Left lung (tissue), 10 donors: ENCODE results near the gene SDK1. TPM values are rescaled to one million over a fixed set of nuclear protein-coding genes. Genes with fewer than 3 reads are reported as not detected.

Experiments used
- ATAC-seq: fragments of 200-7000 bp; cut with Tn5 transposase; one replicate; pipeline ENCODE4 v1.9.1; 2020; ENCODE audit warnings: moderate library complexity
- DNase-seq, 4 donors: peaks; one replicate each; pipeline ENCODE4 v3.0.0-alpha.2; 2013 to 2020
- H3K27ac ChIP-seq, 2 donors: fragments of 200-600 bp; sonication (generic) in 1 of 2; one replicate each; pipeline versions ENCODE4 v1.5.0 to v1.8.0; 2020 to 2021
- H3K27me3 ChIP-seq, 2 donors: fragments of 200-600 bp; sonication (generic) in 1 of 2; one replicate each; pipeline versions ENCODE4 v1.5.0 to v1.8.0; 2020 to 2021
- H3K36me3 ChIP-seq, 2 donors: fragments of 200-600 bp; sonication (generic) in 1 of 2; one replicate each; pipeline versions ENCODE4 v1.5.0 to v1.8.0; 2020 to 2021
- H3K4me1 ChIP-seq, 2 donors: fragments of 200-600 bp; one replicate each; pipeline ENCODE4 v1.8.0; 2021
- H3K4me3 ChIP-seq, 2 donors: fragments of 200-600 bp; sonication (generic) in 1 of 2; one replicate each; pipeline versions ENCODE4 v1.5.0 to v1.8.0; 2020 to 2021; ENCODE audit warnings: mild to moderate bottlenecking in 1 of 2
- H3K9me3 ChIP-seq, 2 donors: fragments of 200-600 bp; sonication (generic) in 1 of 2; one replicate each; pipeline versions ENCODE4 v1.5.0 to v1.8.0; 2020 to 2021
- intact Hi-C, 2 donors: fragments of 100-400 bp; cut with DNase I; formaldehyde crosslinking; loops; one replicate each; pipeline versions ENCODE4 v1.11.2 to v1.14.2; 2022
- polyA plus RNA-seq, 6 donors: library from polyadenylated mRNA; unstranded; fragments of 120-200 nt; gene quantifications; one replicate each; pipeline ENCODE4 v1.2.1, GENCODE V29; 2013; ENCODE audit not compliant: insufficient read length in 6 of 6
- total RNA-seq, 2 donors: library from RNA; stranded (reverse); fragmentation: NEBNext Ultra II Directional; extraction: Animal tissue kit (Norgen Biotek cat#: 25700); gene quantifications; one replicate each; pipeline ENCODE4 v1.2.1, GENCODE V29; 2021
- TF ChIP-seq, protein P1 (sequence below), 2 donors: fragments of 200-600 bp; sonication (generic) in 1 of 2; IDR thresholded peaks; one replicate each; pipeline versions ENCODE4 v1.5.0 to v1.8.0; 2021; ENCODE audit warnings: antibody characterized with exemption in 2 of 2
- donor health status: DM: no; HTN: yes; CAD: no.
- donor health status: DM: no; HTN: no; CAD: no.

Gene SDK1
- total and polyA plus RNA-seq, 8 donors: 5.5 to 17.6 (median 13.0) TPM

DNA sequence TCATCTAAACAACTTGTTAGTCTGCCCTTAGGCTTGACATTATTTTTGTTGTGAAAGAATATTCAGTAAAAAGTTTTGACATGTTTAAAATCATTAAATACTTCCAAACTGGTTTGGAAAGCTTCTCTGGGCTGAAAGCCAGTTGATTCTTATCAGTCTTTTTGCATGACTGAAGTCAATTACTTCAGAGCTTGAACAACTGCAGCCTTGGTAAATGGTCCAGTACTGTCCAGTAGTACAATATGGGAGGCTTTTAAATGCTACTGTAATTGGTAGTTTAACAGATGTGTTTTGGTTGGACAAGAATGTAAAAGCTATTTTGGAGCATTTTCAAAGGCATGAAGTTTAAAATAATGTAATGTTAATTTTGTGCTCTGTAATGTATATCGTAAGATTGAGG, 103.4 kb downstream of the SDK1 start:
- H3K27me3 ChIP-seq: no peaks in the 10 kb centered on the region
- H3K27ac ChIP-seq: no peak overlapping the region
- peak in 2 of 4 donors; percentile 68 to 76 for DNase-seq
- TF ChIP-seq, protein P1, sequence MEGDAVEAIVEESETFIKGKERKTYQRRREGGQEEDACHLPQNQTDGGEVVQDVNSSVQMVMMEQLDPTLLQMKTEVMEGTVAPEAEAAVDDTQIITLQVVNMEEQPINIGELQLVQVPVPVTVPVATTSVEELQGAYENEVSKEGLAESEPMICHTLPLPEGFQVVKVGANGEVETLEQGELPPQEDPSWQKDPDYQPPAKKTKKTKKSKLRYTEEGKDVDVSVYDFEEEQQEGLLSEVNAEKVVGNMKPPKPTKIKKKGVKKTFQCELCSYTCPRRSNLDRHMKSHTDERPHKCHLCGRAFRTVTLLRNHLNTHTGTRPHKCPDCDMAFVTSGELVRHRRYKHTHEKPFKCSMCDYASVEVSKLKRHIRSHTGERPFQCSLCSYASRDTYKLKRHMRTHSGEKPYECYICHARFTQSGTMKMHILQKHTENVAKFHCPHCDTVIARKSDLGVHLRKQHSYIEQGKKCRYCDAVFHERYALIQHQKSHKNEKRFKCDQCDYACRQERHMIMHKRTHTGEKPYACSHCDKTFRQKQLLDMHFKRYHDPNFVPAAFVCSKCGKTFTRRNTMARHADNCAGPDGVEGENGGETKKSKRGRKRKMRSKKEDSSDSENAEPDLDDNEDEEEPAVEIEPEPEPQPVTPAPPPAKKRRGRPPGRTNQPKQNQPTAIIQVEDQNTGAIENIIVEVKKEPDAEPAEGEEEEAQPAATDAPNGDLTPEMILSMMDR (IDR thresholded peaks at IDR 0.05): no peak
- intact Hi-C loops: no loop called here
- H3K36me3 ChIP-seq: no peaks in the 10 kb centered on the region
- no peak overlapping the region for H3K4me3 ChIP-seq
- peaks cover 0 to 3% of the 10 kb centered on the region in 2 donors for H3K4me1 ChIP-seq
- peak; percentile 47 for ATAC-seq
- no peaks in the 10 kb centered on the region for H3K9me3 ChIP-seq

DNA sequence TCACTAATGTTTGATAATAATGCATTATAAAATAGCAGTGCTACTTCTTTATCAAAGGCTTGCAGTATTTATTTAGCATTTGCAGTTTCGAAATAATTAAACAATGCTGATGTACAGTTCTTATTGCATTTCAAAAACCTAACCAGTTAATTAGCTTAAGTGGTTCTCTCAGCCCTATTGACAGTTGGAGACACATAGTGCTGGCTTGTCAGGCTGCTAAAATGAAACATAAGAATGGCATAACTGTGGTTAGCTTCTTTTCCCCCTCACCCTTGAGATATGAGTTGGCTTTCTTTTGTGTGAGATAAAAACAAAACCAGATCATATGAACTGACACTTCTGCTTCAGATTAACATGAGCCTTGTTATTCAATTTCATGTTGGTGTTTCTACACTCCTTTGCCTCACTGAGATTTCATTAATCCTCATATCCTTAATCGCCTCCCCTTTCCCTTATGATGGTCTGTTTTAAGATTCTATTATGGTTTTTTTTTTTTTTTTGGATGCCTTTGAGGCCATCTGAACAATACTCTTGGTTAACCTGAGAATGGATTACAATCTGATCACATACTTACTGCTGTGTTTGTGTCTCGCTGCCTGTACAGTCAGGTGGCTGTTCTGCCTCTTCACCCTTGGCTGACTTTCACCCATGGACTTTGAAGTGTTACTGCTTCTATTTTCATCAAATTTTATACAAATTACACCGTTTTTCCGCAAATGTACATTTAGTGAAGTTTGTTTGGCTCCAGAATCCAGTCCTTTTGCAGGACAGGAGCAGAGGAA, 108.0 kb downstream of the SDK1 start:
- intact Hi-C loops: no loop called here
- DNase-seq: no peak
- H3K9me3 ChIP-seq: no peaks in the 10 kb centered on the region
- H3K4me1 ChIP-seq: peaks cover 0 to 3% of the 10 kb centered on the region in 2 donors
- H3K4me3 ChIP-seq: no peak overlapping the region
- ATAC-seq: peak; percentile 81
- H3K27ac ChIP-seq: no peak overlapping the region
- TF ChIP-seq, protein P1 (IDR thresholded peaks at IDR 0.05): no peak
- H3K27me3 ChIP-seq: no peaks in the 10 kb centered on the region
- H3K36me3 ChIP-seq: no peaks in the 10 kb centered on the region

DNA sequence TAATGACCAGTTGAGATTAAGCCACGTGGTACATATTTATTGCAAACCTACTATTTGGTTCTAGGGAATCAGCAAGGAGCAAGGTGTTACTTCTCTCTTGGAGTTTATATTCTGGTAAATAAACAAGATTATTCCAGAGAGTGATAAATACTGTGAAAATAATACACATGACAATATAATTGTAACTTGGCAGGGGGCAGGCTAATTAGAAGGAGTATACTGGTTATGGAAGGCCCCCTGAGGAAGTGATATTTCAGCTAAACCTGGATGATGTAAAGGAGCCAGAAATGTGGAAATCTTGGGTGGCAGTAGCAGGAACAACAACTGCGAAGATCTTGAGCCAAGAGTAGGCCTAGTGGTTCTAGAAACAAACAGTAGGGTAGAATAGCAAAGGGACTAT, 111.8 kb downstream of the SDK1 start:
- TF ChIP-seq, protein P1 (IDR thresholded peaks at IDR 0.05): no peak
- no peak overlapping the region for H3K4me3 ChIP-seq
- ATAC-seq (no peak), DNase-seq (no peak)
- H3K4me1 ChIP-seq: peaks cover 0 to 3% of the 10 kb centered on the region in 2 donors
- H3K36me3 ChIP-seq: no peaks in the 10 kb centered on the region
- H3K9me3 ChIP-seq: no peaks in the 10 kb centered on the region
- intact Hi-C loops: no loop called here
- no peak overlapping the region for H3K27ac ChIP-seq
- no peaks in the 10 kb centered on the region for H3K27me3 ChIP-seq

DNA sequence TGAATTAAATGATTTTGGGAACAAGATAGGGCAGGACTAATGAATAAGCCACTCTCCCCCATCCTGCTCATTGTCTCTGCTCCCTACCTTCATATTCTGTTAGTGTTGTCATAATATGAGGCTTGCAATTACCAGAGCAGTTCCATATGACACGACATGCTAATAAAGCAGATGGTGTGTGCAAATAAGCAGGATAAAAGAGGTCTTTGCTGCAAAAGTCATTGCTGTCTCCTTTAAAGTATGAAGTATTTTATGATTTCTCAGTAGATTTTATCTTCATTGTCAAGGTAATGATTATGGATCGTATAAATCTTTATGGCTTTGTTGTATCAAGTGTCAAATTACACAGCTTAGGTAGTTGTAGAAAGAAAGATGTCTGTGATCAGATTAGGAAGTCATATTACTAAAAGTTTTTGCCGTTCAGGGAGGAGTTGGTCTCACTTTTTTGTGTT, 114.8 kb downstream of the SDK1 start:
- no peaks in the 10 kb centered on the region for H3K27me3 ChIP-seq
- no peak for ATAC-seq
- H3K4me1 ChIP-seq: no peaks in the 10 kb centered on the region
- TF ChIP-seq, protein P1 (IDR thresholded peaks at IDR 0.05): no peak
- intact Hi-C loops: no loop called here
- H3K36me3 ChIP-seq: no peaks in the 10 kb centered on the region
- H3K9me3 ChIP-seq: no peaks in the 10 kb centered on the region
- DNase-seq: no peak
- H3K4me3 ChIP-seq: no peak overlapping the region
- H3K27ac ChIP-seq: no peak overlapping the region

DNA sequence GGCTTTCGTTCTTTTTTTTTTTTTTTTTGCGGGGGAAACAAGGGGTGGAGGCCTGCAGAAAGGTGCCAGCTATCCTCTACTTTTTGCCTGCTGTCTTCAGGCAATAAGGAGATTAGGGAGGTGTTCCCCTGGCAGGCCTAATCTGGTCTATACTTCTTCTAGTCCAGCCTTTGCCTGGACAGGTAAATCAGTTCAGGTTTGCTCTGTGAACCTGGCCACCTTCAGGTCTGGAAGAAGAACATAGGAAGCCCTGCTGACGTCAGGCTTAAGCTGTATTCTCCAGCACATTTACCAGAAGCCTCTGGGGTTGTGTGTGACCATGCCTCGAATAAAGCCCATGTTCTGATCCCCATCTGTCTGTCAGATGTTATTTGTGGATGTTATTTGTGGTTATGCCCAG, 115.4 kb downstream of the SDK1 start:
- intact Hi-C loops: no loop called here
- H3K4me1 ChIP-seq: no peaks in the 10 kb centered on the region
- no peaks in the 10 kb centered on the region for H3K27me3 ChIP-seq
- DNase-seq (no peak), ATAC-seq (no peak)
- no peak overlapping the region for H3K27ac ChIP-seq
- no peaks in the 10 kb centered on the region for H3K36me3 ChIP-seq
- TF ChIP-seq, protein P1 (IDR thresholded peaks at IDR 0.05): no peak
- peaks cover 0 to 2% of the 10 kb centered on the region in 2 donors for H3K9me3 ChIP-seq
- no peak overlapping the region for H3K4me3 ChIP-seq
